GM12874 (cell line): ENCODE measurements around the gene SP8.

Experiments used
- CTCF ChIP-seq: IDR thresholded peaks from 2 replicates; pipeline ENCODE4 v1.5.1; 2011; ENCODE audit warnings: low read depth, mild to moderate bottlenecking, control low read depth, low read length, moderate library complexity; ENCODE audit not compliant: insufficient read depth

The SP8 gene

GRCh38 chr7:20786779-20787659 lies at the start of gene SP8:
Gene SP8 (minus strand): TSS chr7:20786886. CDS start chr7:20786798, 88 bp downstream.
- TF ChIP-seq CTCF: no peak

DNA sequence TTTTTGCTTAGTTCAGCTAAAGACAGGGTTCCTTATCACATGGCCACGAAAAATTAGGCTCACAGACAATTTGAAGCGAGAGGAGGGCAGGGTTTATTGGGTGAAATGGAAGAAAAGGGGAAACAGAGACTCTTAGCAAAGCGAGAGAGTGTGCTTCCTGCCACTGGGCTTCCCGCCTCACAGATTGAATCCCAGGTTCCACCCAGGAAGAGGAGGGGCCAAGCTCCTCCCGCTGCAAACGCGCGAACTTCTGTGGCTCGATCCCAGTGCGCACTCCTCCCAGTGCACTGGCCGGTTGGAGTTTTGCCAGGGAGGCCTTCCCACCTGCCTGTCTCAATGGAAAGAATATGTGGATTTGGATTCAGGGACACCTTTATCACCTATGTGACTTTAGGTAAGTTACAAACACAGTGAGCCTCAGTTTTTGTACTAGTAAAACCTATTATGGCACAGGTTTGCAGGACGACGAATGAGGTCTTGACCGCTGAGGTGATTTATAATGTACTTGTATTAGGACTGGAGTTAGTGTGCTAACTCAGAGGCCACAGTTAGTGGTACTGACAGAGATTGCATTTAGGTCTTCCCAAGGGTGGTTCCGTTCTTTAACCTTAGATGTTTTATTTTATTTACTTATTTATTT lies 48.5 kb upstream of the SP8 start:
- TF ChIP-seq CTCF: no peak

- TF ChIP-seq CTCF: peak; percentile 23; the same call in 1 of the 2 replicates
These were observed 48.0 kb upstream of the SP8 start for GRCh38 chr7:20834656-20835055.

GRCh38 chr7:20831956-20832355 lies 45.3 kb upstream of the SP8 start:
- TF ChIP-seq CTCF: no peak

DNA sequence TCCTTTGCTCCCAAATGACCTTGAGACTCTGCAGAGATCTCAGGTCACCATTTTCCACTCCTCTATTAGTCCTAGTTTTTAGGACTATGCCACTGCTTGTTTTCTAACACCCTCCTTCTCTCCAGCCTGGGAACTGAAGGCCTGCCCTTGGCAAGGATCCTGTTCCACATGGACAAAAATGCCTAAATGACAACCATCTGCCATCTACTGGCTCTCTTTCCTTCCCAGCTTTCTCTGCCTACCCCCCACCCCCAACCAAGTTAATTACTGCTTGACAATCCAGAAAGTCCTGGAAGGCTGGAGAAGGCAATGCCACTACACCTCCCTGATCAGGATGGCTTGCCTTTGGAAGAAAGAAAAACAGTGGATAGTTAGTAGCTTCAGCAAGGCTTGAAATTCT lies 44.8 kb upstream of the SP8 start:
- TF ChIP-seq CTCF: no peak

DNA sequence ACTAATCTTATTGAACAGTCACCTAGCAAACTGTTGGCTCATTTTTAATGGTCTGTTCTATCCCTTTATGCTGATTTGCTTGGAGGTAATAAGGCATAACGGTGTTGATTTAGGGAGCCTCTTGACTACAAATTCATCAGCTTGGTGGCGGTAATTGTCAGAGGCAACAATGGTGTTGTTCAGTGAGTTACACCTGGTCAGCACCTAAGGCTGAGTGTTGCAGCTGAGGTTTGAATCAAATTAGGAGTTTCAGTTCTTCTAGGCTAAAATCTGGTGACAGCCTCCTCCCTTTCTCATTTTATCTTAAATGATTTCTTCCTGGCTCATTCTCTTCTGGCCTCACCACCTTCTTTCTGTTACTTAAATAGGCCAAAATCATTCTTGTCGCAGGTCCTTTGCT lies 42.3 kb upstream of the SP8 start:
- no peak for TF ChIP-seq CTCF

DNA sequence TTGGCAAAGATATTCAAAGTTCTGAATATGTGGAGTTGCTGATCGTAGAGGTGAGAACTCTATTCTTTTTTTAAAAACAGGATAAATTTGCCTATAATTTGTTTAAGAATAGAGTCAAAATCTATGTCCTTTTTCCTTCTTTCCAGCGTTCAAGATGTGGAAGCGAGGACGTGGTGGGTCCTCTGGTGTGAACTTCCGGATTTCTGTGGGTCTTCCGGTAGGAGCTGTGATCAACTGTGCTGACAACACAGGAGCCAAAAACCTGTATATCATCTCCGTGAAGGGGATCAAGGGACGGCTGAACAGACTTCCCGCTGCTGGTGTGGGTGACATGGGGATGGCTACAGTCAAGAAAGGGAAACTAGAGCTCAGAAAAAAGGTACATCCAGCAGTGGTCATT lies 40.5 kb upstream of the SP8 start:
- TF ChIP-seq CTCF: no peak
